HL-60/S4 treated with retinoic acid at 250 ng/mL for 4 days and 3 days (cell line): ENCODE measurements around the gene CCDC74A.
"Not testable (repeated sequence)": the region's sequence is repeated elsewhere in the genome, so short reads cannot be mapped to it uniquely, and the experiment has no call there.

ENCODE experiments used
- in situ Hi-C: fragments of 300-500 bp; cut with MboI; formaldehyde crosslinking; loops from 2 replicates; pipeline ENCODE4 v1.7.0; 2022; ENCODE audit warnings: low sequenced_read_pairs

The CCDC74A gene

GRCh38 chr2:131527131-131528001 is at the start of gene CCDC74A:
Gene CCDC74A (plus strand): TSS chr2:131527888. CDS start chr2:131527971, 83 bp downstream.
- in situ Hi-C loops, result not testable (repeated sequence)

- in situ Hi-C loops, result not testable (repeated sequence)
These were observed 49.4 kb upstream of the CCDC74A start for GRCh38 chr2:131478074-131478849.

- in situ Hi-C loops, result not testable (repeated sequence)
These were observed 48.7 kb upstream of the CCDC74A start for GRCh38 chr2:131478850-131479461.

- in situ Hi-C loops, result not testable (repeated sequence)
These were observed 47.3 kb upstream of the CCDC74A start for GRCh38 chr2:131480351-131480750.

GRCh38 chr2:131482506-131483155 is 45.1 kb upstream of the CCDC74A start:
- in situ Hi-C loops, result not testable (repeated sequence)

GRCh38 chr2:131483981-131484820 is 43.5 kb upstream of the CCDC74A start:
- in situ Hi-C loops, result not testable (repeated sequence)

GRCh38 chr2:131484906-131485460 is 42.7 kb upstream of the CCDC74A start:
- in situ Hi-C loops, result not testable (repeated sequence)

- in situ Hi-C loops, result not testable (repeated sequence)
These were observed 41.3 kb upstream of the CCDC74A start for GRCh38 chr2:131486201-131486902.

GRCh38 chr2:131488306-131489205 is 39.1 kb upstream of the CCDC74A start:
- in situ Hi-C loops, result no loop called here

GRCh38 chr2:131490616-131491468 is 36.8 kb upstream of the CCDC74A start:
- in situ Hi-C loops, result not testable (repeated sequence)

- in situ Hi-C loops, result not testable (repeated sequence)
These were observed 36.2 kb upstream of the CCDC74A start for GRCh38 chr2:131491469-131491836.

GRCh38 chr2:131492015-131492417 is 35.7 kb upstream of the CCDC74A start, which contains the start of gene MZT2A:
Gene MZT2A (minus strand): TSS chr2:131492397. CDS start chr2:131492376, 21 bp downstream.
- in situ Hi-C loops, result not testable (repeated sequence)

GRCh38 chr2:131492418-131493198 is 35.1 kb upstream of the CCDC74A start:
- in situ Hi-C loops, result no loop called here

- in situ Hi-C loops, result no loop called here
These were observed 34.3 kb upstream of the CCDC74A start for GRCh38 chr2:131493199-131493968.

GRCh38 chr2:131495506-131495905 is 32.2 kb upstream of the CCDC74A start:
- in situ Hi-C loops, result not testable (repeated sequence)
